Measurements from ENCODE around the gene FBXL17.

The FBXL17 gene

DNA sequence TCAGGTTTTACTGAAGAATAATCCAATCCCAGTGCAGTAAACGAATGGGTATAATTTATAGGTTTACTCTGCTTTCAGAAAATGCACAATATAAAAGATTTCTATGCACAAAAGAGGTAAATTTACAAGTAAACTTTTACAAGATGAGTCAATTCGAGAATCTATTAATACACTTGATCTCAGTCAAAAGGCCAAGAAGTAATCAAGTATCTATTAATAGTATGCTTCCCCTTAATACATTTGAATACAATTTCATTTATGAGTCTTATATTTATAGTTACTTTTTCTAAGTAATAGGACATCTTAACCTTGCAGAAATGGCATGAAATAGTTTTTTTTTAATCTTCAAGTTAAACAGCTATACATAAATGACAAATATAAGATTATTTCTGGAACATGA, 355.9 kb downstream of the FBXL17 start:
- Histone ChIP-seq H2AFZ (ENCODE audit: low read depth, low read length, severe bottlenecking) (no peak overlapping the region), H3K9me3 (ENCODE audit: insufficient read depth, low read length) (no peaks in the 10 kb centered on the region), H3K27me3 (ENCODE audit: low read length) (no peaks in the 10 kb centered on the region), H3K9ac (ENCODE audit: low read length) (no peak overlapping the region), H4K20me1 (ENCODE audit: low read depth, low read length) (no peaks in the 10 kb centered on the region), H3K27ac (ENCODE audit: low read depth, low read length) (no peak overlapping the region), H3K9me2 (replicated peaks; ENCODE audit: insufficient read depth, low read length) (no peaks in the 10 kb centered on the region), H3K4me3 (ENCODE audit: insufficient read depth, low read length, poor library complexity, severe bottlenecking) (no peak overlapping the region), H3K79me2 (ENCODE audit: insufficient read depth, low read length) (no peaks in the 10 kb centered on the region), H3K4me2 (ENCODE audit: low read depth, low read length, poor library complexity, severe bottlenecking) (no peak overlapping the region), H3F3A (ENCODE audit: insufficient read depth) (no peaks in the 10 kb centered on the region), H3K36me3 (ENCODE audit: low read length) (no peaks in the 10 kb centered on the region)
- TF ChIP-seq CTCF (IDR thresholded peaks at IDR 0.05; ENCODE audit: insufficient read depth, low read length, poor library complexity, severe bottlenecking) (no peak), EZH2phosphoT487 (conservative IDR thresholded peaks at IDR 0.05; ENCODE audit: low read length) (no peak)

DNA sequence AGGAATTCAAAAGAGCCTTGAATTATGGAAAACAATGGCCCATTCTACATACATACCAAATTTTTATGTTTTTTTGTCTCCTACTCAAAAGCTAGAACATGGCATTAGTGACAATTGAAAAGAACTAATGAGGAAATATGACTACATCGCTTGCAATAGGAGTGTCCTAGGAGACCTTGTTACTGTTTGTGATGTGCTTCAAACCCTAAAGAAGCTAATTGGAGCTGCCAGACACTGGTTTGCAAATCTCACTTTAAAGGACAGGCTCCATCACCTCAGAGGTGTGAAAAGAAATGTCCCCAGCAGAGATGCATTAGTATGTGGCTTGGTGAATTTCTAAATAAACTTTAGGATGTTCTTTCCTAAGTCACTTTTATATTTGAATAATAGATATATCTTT, 356.9 kb downstream of the FBXL17 start:
- no peaks in the 10 kb centered on the region for H3K79me2 ChIP-seq (ENCODE audit: insufficient read depth, low read length)
- TF ChIP-seq EZH2phosphoT487 (conservative IDR thresholded peaks at IDR 0.05; ENCODE audit: low read length), result no peak
- no peak for TF ChIP-seq CTCF (IDR thresholded peaks at IDR 0.05; ENCODE audit: insufficient read depth, low read length, poor library complexity, severe bottlenecking)
- no peaks in the 10 kb centered on the region for H3K36me3 ChIP-seq (ENCODE audit: low read length)
- no peak overlapping the region for H3K4me3 ChIP-seq (ENCODE audit: insufficient read depth, low read length, poor library complexity, severe bottlenecking)
- no peak overlapping the region for H3K27ac ChIP-seq (ENCODE audit: low read depth, low read length)
- no peak overlapping the region for H3K9ac ChIP-seq (ENCODE audit: low read length)
- no peaks in the 10 kb centered on the region for H3K9me2 ChIP-seq (replicated peaks; ENCODE audit: insufficient read depth, low read length)
- H3K4me2 ChIP-seq (ENCODE audit: low read depth, low read length, poor library complexity, severe bottlenecking), result no peak overlapping the region
- H3K9me3 ChIP-seq (ENCODE audit: insufficient read depth, low read length), result no peaks in the 10 kb centered on the region
- no peaks in the 10 kb centered on the region for H3F3A ChIP-seq (ENCODE audit: insufficient read depth)
- no peaks in the 10 kb centered on the region for H4K20me1 ChIP-seq (ENCODE audit: low read depth, low read length)
- H2AFZ ChIP-seq (ENCODE audit: low read depth, low read length, severe bottlenecking), result no peak overlapping the region
- H3K27me3 ChIP-seq (ENCODE audit: low read length), result no peaks in the 10 kb centered on the region

GRCh38 chr5:108016101-108016500, 365.8 kb downstream of the FBXL17 start:
- Histone ChIP-seq H3K4me3 (ENCODE audit: insufficient read depth, low read length, poor library complexity, severe bottlenecking) (no peak overlapping the region), H3K27me3 (ENCODE audit: low read length) (no peaks in the 10 kb centered on the region), H3K27ac (ENCODE audit: low read depth, low read length) (no peak overlapping the region), H3K9me2 (replicated peaks; ENCODE audit: insufficient read depth, low read length) (no peaks in the 10 kb centered on the region), H3F3A (ENCODE audit: insufficient read depth) (no peaks in the 10 kb centered on the region), H3K9ac (ENCODE audit: low read length) (no peak overlapping the region), H4K20me1 (ENCODE audit: low read depth, low read length) (no peaks in the 10 kb centered on the region), H2AFZ (ENCODE audit: low read depth, low read length, severe bottlenecking) (no peak overlapping the region), H3K4me2 (ENCODE audit: low read depth, low read length, poor library complexity, severe bottlenecking) (no peak overlapping the region), H3K36me3 (ENCODE audit: low read length) (no peaks in the 10 kb centered on the region), H3K9me3 (ENCODE audit: insufficient read depth, low read length) (no peaks in the 10 kb centered on the region), H3K79me2 (ENCODE audit: insufficient read depth, low read length) (no peaks in the 10 kb centered on the region)
- no peak for TF ChIP-seq EZH2phosphoT487 (conservative IDR thresholded peaks at IDR 0.05; ENCODE audit: low read length)
- no peak for TF ChIP-seq CTCF (IDR thresholded peaks at IDR 0.05; ENCODE audit: insufficient read depth, low read length, poor library complexity, severe bottlenecking)

- no peaks in the 10 kb centered on the region for H3K9me2 ChIP-seq (replicated peaks; ENCODE audit: insufficient read depth, low read length)
- no peaks in the 10 kb centered on the region for H3K9me3 ChIP-seq (ENCODE audit: insufficient read depth, low read length)
- no peak overlapping the region for H3K27ac ChIP-seq (ENCODE audit: low read depth, low read length)
- H2AFZ ChIP-seq (ENCODE audit: low read depth, low read length, severe bottlenecking), result no peak overlapping the region
- no peaks in the 10 kb centered on the region for H3F3A ChIP-seq (ENCODE audit: insufficient read depth)
- H3K27me3 ChIP-seq (ENCODE audit: low read length), result no peaks in the 10 kb centered on the region
- no peak overlapping the region for H3K9ac ChIP-seq (ENCODE audit: low read length)
- no peaks in the 10 kb centered on the region for H4K20me1 ChIP-seq (ENCODE audit: low read depth, low read length)
- H3K4me3 ChIP-seq (ENCODE audit: insufficient read depth, low read length, poor library complexity, severe bottlenecking), result no peak overlapping the region
- H3K36me3 ChIP-seq (ENCODE audit: low read length), result no peaks in the 10 kb centered on the region
- H3K4me2 ChIP-seq (ENCODE audit: low read depth, low read length, poor library complexity, severe bottlenecking), result no peak overlapping the region
- H3K79me2 ChIP-seq (ENCODE audit: insufficient read depth, low read length), result no peaks in the 10 kb centered on the region
- TF ChIP-seq CTCF (IDR thresholded peaks at IDR 0.05; ENCODE audit: insufficient read depth, low read length, poor library complexity, severe bottlenecking) (no peak), EZH2phosphoT487 (conservative IDR thresholded peaks at IDR 0.05; ENCODE audit: low read length) (no peak)
These were observed 375.1 kb downstream of the FBXL17 start for GRCh38 chr5:108006791-108007190.

Data from SU-DHL-6 (cell line).